HepG2 (cell line): ENCODE measurements around the gene SOCS7. TPM values are rescaled to one million over a fixed set of nuclear protein-coding genes. Genes with fewer than 3 reads are reported as not detected.

Experiments used
- ATAC-seq: fragments of 200-7000 bp; cut with Tn5 transposase; 3 replicates; pipeline ENCODE4 v1.9.1; 2020; ENCODE audit warnings: mild to moderate bottlenecking, moderate library complexity
- BruUV-seq: library from RNA; stranded (reverse); fragments of 400-500 nt; replicated peaks from 2 replicates; lab custom pipeline; 2021; lab: Mats Ljungman, UMichigan
- CTCF ChIA-PET: fragments of 300-600 bp; formaldehyde crosslinking; extraction: SDS; loops from one replicate; lab custom pipeline; 2021; ENCODE audit warnings: low total read pairs, inconsistent platforms, low intra/inter-chr PET ratio; lab: Yijun Ruan, JAX
- POLR2A ChIA-PET: fragments of 350-600 bp; sonication (Branson Sonifier 250); formaldehyde crosslinking; loops from one replicate; lab custom pipeline; 2020; ENCODE audit warnings: antibody characterized with exemption, inconsistent platforms; lab: Yijun Ruan, JAX
- DNase-seq: peaks from one replicate; pipeline ENCODE4 v3.0.0-alpha.2; 2015; ENCODE audit warnings: low spot score
- FAIRE-seq: peaks from 3 replicates; lab custom pipeline; 2011; peaks lifted over from hg19 to GRCh38; lab: Jason Lieb, UNC
- H2AFZ ChIP-seq: one replicate; pipeline ENCODE4 v1.6.1; 2011; ENCODE audit warnings: low read length, inconsistent platforms
- H3K27ac ChIP-seq: fragments of 300-600 bp; 3 replicates; pipeline ENCODE4 v1.8.0; 2011; ENCODE audit warnings: mixed run types, mild to moderate bottlenecking, mixed read lengths, low read length, inconsistent platforms; ENCODE audit not compliant: insufficient read depth; ENCODE audit errors: extremely low read length
- H3K27me3 ChIP-seq, 2 experiments: fragments of 200-600 bp in 1 of 2; 2 replicates in 1 of 2; 3 replicates in 1 of 2; pipeline versions ENCODE4 v1.6.0 to v1.8.0; 2011; ENCODE audit warnings: low read length in 2 of 2, mild to moderate bottlenecking in 2 of 2, moderate library complexity in 2 of 2, inconsistent platforms in 1 of 2; ENCODE audit not compliant: insufficient read depth in 2 of 2, control insufficient read depth in 1 of 2
- H3K36me3 ChIP-seq, 2 experiments: fragments of 200-600 bp in 1 of 2; replicated peaks in 1 of 2; 2 replicates in 1 of 2; 3 replicates in 1 of 2; pipeline versions ENCODE4 v1.5.1 to v1.8.0; 2011; ENCODE audit warnings: low read length in 2 of 2, inconsistent platforms in 1 of 2; ENCODE audit not compliant: insufficient read depth in 2 of 2, control insufficient read depth in 1 of 2
- H3K4me1 ChIP-seq: 2 replicates; pipeline ENCODE4 v1.5.1; 2012; ENCODE audit warnings: low read length, inconsistent platforms; ENCODE audit not compliant: insufficient read depth
- H3K4me2 ChIP-seq: 2 replicates; pipeline ENCODE4 v1.6.0; 2011; ENCODE audit warnings: low read depth, low read length, inconsistent platforms
- H3K4me3 ChIP-seq, 3 experiments: fragments of 200-600 bp in 1 of 3; sonication (generic), shearing (Covaris generic) in 1 of 3; replicated peaks in 1 of 3; 2 replicates each; pipeline ENCODE4 v1.5.1; 2011 to 2016; ENCODE audit warnings: low read length in 3 of 3, inconsistent platforms in 2 of 3, low read depth in 2 of 3, mild to moderate bottlenecking in 2 of 3, control low read depth in 1 of 3, mixed read lengths in 1 of 3; ENCODE audit not compliant: insufficient read depth in 1 of 3
- H3K79me2 ChIP-seq: one replicate; pipeline ENCODE4 v1.6.1; 2011; ENCODE audit warnings: low read length, inconsistent platforms; ENCODE audit not compliant: insufficient read depth
- H3K9ac ChIP-seq: 2 replicates; pipeline ENCODE4 v1.6.0; 2011; ENCODE audit warnings: mild to moderate bottlenecking, low read depth, low read length, inconsistent platforms; ENCODE audit not compliant: insufficient read depth
- H3K9me3 ChIP-seq: 2 replicates; pipeline ENCODE4 v1.5.1; 2012; ENCODE audit warnings: mild to moderate bottlenecking, low read length
- H4K20me1 ChIP-seq: 2 replicates; pipeline ENCODE4 v1.6.0; 2011; ENCODE audit warnings: inconsistent platforms, mild to moderate bottlenecking, low read length, moderate library complexity; ENCODE audit not compliant: insufficient read depth
- GATA4 ChIP-seq: sonication (generic); IDR thresholded peaks from 2 replicates; pipeline ENCODE4 v1.6.1; 2016; ENCODE audit warnings: antibody characterized with exemption, low read depth, borderline replicate concordance
- NFKBIZ ChIP-seq: IDR thresholded peaks from 2 replicates; pipeline ENCODE4 v1.6.1; 2018; ENCODE audit warnings: missing genetic modification reagents, missing compliant biosample characterization
- ONECUT2 ChIP-seq: sonication (generic); formaldehyde crosslinking; IDR thresholded peaks from 2 replicates; pipeline ENCODE4 v1.4.0; 2020; ENCODE audit warnings: missing genetic modification reagents
- POLR2AphosphoS5 ChIP-seq: IDR thresholded peaks from 2 replicates; pipeline ENCODE4 v1.6.1; 2012; ENCODE audit warnings: low read depth, low read length
- ZNF24 ChIP-seq: fragments of 450-650 bp; IDR thresholded peaks from 2 replicates; pipeline ENCODE4 v1.6.1; 2017; ENCODE audit warnings: antibody characterized with exemption, mild to moderate bottlenecking
- ZNF33A ChIP-seq: sonication (generic); formaldehyde crosslinking; IDR thresholded peaks from 2 replicates; pipeline ENCODE4 v1.5.1; 2020; ENCODE audit warnings: missing genetic modification reagents, mild to moderate bottlenecking, moderate library complexity, borderline replicate concordance
- ZNF558 ChIP-seq: sonication (generic); formaldehyde crosslinking; IDR thresholded peaks from 2 replicates; pipeline ENCODE4 v1.9.0; 2022; ENCODE audit warnings: mild to moderate bottlenecking, missing genetic modification reagents, borderline replicate concordance
- ZNF607 ChIP-seq: sonication (generic); formaldehyde crosslinking; IDR thresholded peaks from 2 replicates; pipeline ENCODE4 v1.5.1; 2020; ENCODE audit warnings: missing genetic modification reagents, mild to moderate bottlenecking, borderline replicate concordance
- ZNF652 ChIP-seq: IDR thresholded peaks from 2 replicates; pipeline ENCODE4 v1.6.1; 2016; ENCODE audit warnings: low read depth, borderline replicate concordance
- WGBS: methylation state at CpG from one replicate; pipeline ENCODE4 v1.1.6; 2017; ENCODE audit warnings: low lambda C conversion rate; 5-methylcytosine and 5-hydroxymethylcytosine counted together
- in situ Hi-C: cut with HindIII; loops from 2 replicates; pipeline ENCODE4 v1.10.0; 2017; ENCODE audit warnings: low pct_unique_long_range_greater_than_20kb; ENCODE audit not compliant: extremely low pct_ligation_motif_present
- intact Hi-C: fragments of 100-400 bp; cut with micrococcal nuclease; formaldehyde crosslinking; loops from one replicate; pipeline ENCODE4 v1.10.0; 2022; ENCODE audit not compliant: unreplicated experiment
- polyA plus RNA-seq, 8 experiments: library from polyadenylated mRNA; depleted of rRNA in 3 of 8; stranded (reverse) in 7 of 8; unstranded in 1 of 8; fragments of >200 nt; fragmentation: Illumina TruSeq in 4 of 8; extraction: Trizol in 4 of 8; gene quantifications; 2 replicates each; pipeline versions ENCODE4 v1.2.1 to v1.2.3, GENCODE V29; 2011 to 2016; ENCODE audit warnings: low read depth in 4 of 8, missing spikeins in 1 of 8, mixed read lengths in 1 of 8; ENCODE audit not compliant: insufficient read depth in 1 of 8
- total RNA-seq, 5 experiments: library from RNA; depleted of rRNA; stranded (reverse); fragments of >200 nt; fragmentation: Illumina TruSeq; extraction: Trizol; gene quantifications; 2 replicates each; pipeline ENCODE4 v1.2.3, GENCODE V29; 2016; ENCODE audit warnings: low read depth in 1 of 5
- TF ChIP-seq, protein P1 (sequence below): sonication (generic); formaldehyde crosslinking; IDR thresholded peaks from 2 replicates; pipeline ENCODE4 v1.5.0; 2020; ENCODE audit warnings: mild to moderate bottlenecking, missing genetic modification reagents, moderate library complexity
- TF ChIP-seq, protein P2 (sequence below), 2 experiments: sonication (generic) in 1 of 2; formaldehyde crosslinking in 1 of 2; IDR thresholded peaks; 2 replicates each; pipeline versions ENCODE4 v1.6.1 to v1.9.0; 2014 to 2022; ENCODE audit warnings: antibody characterized with exemption in 1 of 2, borderline replicate concordance in 1 of 2, inconsistent platforms in 1 of 2, low read depth in 1 of 2, missing genetic modification reagents in 1 of 2

The SOCS7 gene
- total and polyA plus RNA-seq, 2 of the 13 experiments (the other 11 are each of a cell fraction or from before 2014, with no cell fraction given): 19.2 to 24.2 TPM

DNA sequence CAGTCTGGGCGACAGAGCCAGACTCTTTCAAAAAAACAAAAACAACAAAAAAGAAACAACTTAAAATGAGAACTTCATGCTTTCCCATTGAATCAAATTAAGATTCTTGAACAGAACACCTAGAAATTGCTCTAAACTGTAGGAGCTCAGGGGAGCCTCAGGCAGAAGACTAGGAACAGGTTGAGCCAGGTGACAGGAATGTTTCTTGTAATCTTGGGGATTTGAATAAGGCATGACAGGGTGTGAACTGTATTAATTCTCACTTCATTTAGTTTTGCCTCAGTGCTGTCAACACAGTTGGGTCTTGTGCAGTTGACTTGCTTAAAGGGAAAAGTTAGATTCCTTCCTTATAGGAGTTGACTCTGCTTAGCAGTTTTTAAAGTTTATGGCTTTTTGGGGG is 27.8 kb downstream of the SOCS7 start:
- Histone ChIP-seq H3K9ac (no peak overlapping the region), H3K27ac (no peak overlapping the region), H3K9me3 (no peaks in the 10 kb centered on the region), H4K20me1 (no peaks in the 10 kb centered on the region), H3K79me2 (no peaks in the 10 kb centered on the region), H3K4me2 (no peak overlapping the region), H3K4me3 (no peak overlapping the region), H3K27me3 (no peaks in the 10 kb centered on the region; a peak in 1 of 5 replicates), H2AFZ (no peak overlapping the region), H3K4me1 (no peaks in the 10 kb centered on the region)
- CTCF ChIA-PET: no interaction called here
- no peak for DNase-seq
- POLR2A ChIA-PET: no interaction called here
- in situ Hi-C loops (no loop called here), intact Hi-C loops (no loop called here)
- FAIRE-seq: no peak
- ATAC-seq: no peak
- BruUV-seq: no TSS peak
- TF ChIP-seq NFKBIZ (no peak), ZNF558 (no peak), POLR2AphosphoS5 (no peak), ZNF607 (CRISPR knock-in tag) (no peak), ZNF652 (no peak), ZNF33A (CRISPR knock-in tag) (no peak), GATA4 (no peak), ZNF24 (no peak), ONECUT2 (CRISPR knock-in tag) (no peak)
- TF ChIP-seq, protein P1, sequence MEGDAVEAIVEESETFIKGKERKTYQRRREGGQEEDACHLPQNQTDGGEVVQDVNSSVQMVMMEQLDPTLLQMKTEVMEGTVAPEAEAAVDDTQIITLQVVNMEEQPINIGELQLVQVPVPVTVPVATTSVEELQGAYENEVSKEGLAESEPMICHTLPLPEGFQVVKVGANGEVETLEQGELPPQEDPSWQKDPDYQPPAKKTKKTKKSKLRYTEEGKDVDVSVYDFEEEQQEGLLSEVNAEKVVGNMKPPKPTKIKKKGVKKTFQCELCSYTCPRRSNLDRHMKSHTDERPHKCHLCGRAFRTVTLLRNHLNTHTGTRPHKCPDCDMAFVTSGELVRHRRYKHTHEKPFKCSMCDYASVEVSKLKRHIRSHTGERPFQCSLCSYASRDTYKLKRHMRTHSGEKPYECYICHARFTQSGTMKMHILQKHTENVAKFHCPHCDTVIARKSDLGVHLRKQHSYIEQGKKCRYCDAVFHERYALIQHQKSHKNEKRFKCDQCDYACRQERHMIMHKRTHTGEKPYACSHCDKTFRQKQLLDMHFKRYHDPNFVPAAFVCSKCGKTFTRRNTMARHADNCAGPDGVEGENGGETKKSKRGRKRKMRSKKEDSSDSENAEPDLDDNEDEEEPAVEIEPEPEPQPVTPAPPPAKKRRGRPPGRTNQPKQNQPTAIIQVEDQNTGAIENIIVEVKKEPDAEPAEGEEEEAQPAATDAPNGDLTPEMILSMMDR: no peak
- TF ChIP-seq, protein P2, sequence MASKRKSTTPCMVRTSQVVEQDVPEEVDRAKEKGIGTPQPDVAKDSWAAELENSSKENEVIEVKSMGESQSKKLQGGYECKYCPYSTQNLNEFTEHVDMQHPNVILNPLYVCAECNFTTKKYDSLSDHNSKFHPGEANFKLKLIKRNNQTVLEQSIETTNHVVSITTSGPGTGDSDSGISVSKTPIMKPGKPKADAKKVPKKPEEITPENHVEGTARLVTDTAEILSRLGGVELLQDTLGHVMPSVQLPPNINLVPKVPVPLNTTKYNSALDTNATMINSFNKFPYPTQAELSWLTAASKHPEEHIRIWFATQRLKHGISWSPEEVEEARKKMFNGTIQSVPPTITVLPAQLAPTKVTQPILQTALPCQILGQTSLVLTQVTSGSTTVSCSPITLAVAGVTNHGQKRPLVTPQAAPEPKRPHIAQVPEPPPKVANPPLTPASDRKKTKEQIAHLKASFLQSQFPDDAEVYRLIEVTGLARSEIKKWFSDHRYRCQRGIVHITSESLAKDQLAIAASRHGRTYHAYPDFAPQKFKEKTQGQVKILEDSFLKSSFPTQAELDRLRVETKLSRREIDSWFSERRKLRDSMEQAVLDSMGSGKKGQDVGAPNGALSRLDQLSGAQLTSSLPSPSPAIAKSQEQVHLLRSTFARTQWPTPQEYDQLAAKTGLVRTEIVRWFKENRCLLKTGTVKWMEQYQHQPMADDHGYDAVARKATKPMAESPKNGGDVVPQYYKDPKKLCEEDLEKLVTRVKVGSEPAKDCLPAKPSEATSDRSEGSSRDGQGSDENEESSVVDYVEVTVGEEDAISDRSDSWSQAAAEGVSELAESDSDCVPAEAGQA (IDR thresholded peaks at IDR 0.05; ENCODE audit: low read depth): no peak
- TF ChIP-seq, protein P2 (CRISPR knock-in tag; IDR thresholded peaks at IDR 0.05; ENCODE audit: borderline replicate concordance): no peak
- TF ChIP-seq, all 625 proteins: peak for 0
- H3K36me3 ChIP-seq: peaks cover 18 to 52% of the 10 kb centered on the region in 2 experiments; a peak in 4 of 5 replicates
- WGBS: 97% methylated on average over 1 of the region's 1 CpG
